A549 treated with Hydrocortisone at 1 μM for 4 hours (cell line): ENCODE data around the gene SPPL3. TPM values are rescaled to one million over a fixed set of nuclear protein-coding genes. Genes with fewer than 3 reads are reported as not detected.

Source experiments
- total RNA-seq: library from RNA; stranded (reverse); fragments of 200-300 nt; extraction: Qiagen RNA extraction; gene quantifications from 5 replicates; pipeline ENCODE4 v1.2.3, GENCODE V29; 2022

Gene SPPL3
- 48.2 to 57.2 TPM (median 52.1 TPM) in 5 replicates for total RNA-seq

GRCh38 chr12:120904197-120904773 is at the start of gene SPPL3:
Gene SPPL3, minus strand, starts transcription at chr12:120904358. Its CDS starts 491 bp downstream, at chr12:120903867.

GRCh38 chr12:120725659-120726509 is 178.3 kb downstream of the SPPL3 start, which contains the start of gene ACADS:
Gene ACADS, plus strand, starts transcription at chr12:120725826. Its CDS starts 60 bp downstream, at chr12:120725886.

Other genes starting within 250 kb of the SPPL3 start
- gene MLEC, start 217.2 kb downstream of the SPPL3 start, total RNA-seq, result 80.4 to 115 TPM (median 84.9 TPM) in 5 replicates
- 23.3 to 30.7 TPM (median 27.2 TPM) in 5 replicates for gene UNC119B, start 193.9 kb downstream of the SPPL3 start, total RNA-seq
- gene ACADS, start 178.5 kb downstream of the SPPL3 start, total RNA-seq, result 10.4 to 12.3 TPM (median 10.6 TPM) in 5 replicates
- gene HNF1A, start 74.2 kb upstream of the SPPL3 start, total RNA-seq, result 4.0 to 4.6 TPM (median 4.4 TPM) in 5 replicates
- 22.6 to 25.7 TPM (median 22.9 TPM) in 5 replicates for gene C12orf43, start 112.1 kb upstream of the SPPL3 start, total RNA-seq
- 1.8 to 3.2 TPM (median 2.5 TPM) in 5 replicates for gene OASL, start 134.9 kb upstream of the SPPL3 start, total RNA-seq
- 0.03 TPM in 1 of 5 replicates, not detected in the others for gene P2RX7, start 228.5 kb upstream of the SPPL3 start, total RNA-seq